ENCODE measurements around the gene MOBP. TPM values are rescaled to one million over a fixed set of nuclear protein-coding genes. Genes with fewer than 3 reads are reported as not detected.

The MOBP gene
- total and polyA plus RNA-seq, 9 of the 15 experiments (the other 6 are each of a cell fraction or from before 2014, with no cell fraction given) = 0.09 to 0.33 (median 0.11) TPM; not detected in 4

- no peaks in the 10 kb centered on the region for H3K4me1 ChIP-seq (replicated peaks in 1 of 2; ENCODE audit: control insufficient read depth in 2 of 2, insufficient read depth in 2 of 2, low read length in 2 of 2)
- ATAC-seq = no peak
- H4K20me1 ChIP-seq (replicated peaks; ENCODE audit: control insufficient read depth, insufficient read depth, low read length) = no peaks in the 10 kb centered on the region
- H3K79me2 ChIP-seq (ENCODE audit: control insufficient read depth, insufficient read depth, low read length) = no peaks in the 10 kb centered on the region
- POLR2A ChIA-PET = interaction anchor here (1.0 kb wide), 1 partner anchor 14 kb away, joined by 4 read pairs; no protein-coding TSS in a partner anchor
- no peak for FAIRE-seq
- no peak overlapping the region for H3K9ac ChIP-seq (ENCODE audit: insufficient read depth in 1 of 2, low read depth in 2 of 2, low read length in 2 of 2)
- intact Hi-C loops (cut with micrococcal nuclease) (no loop called here), in situ Hi-C loops (cut with MboI) (no loop called here)
- H3K4me3 ChIP-seq = no peak overlapping the region
- no peaks in the 10 kb centered on the region for H3K9me1 ChIP-seq (ENCODE audit: control insufficient read depth, insufficient read depth, low read length)
- H2AFZ ChIP-seq (ENCODE audit: low read depth, low read length) = no peak overlapping the region
- CTCF ChIA-PET (ENCODE audit: low intra/inter-chr PET ratio) = no interaction called here
- TF ChIP-seq KLF16 (IDR thresholded peaks at IDR 0.05) (no peak), ZBTB12 (CRISPR knock-in tag; IDR thresholded peaks at IDR 0.05) (no peak), ZNF316 (IDR thresholded peaks at IDR 0.05) (no peak), IRF2 (CRISPR knock-in tag; IDR thresholded peaks at IDR 0.05) (no peak), FOSL1 (tag; conservative IDR thresholded peaks at IDR 0.05) (no peak), MAFK (IDR thresholded peaks at IDR 0.05; ENCODE audit: low read length) (no peak), E2F8 (IDR thresholded peaks at IDR 0.05; ENCODE audit: low read depth, partially characterized antibody) (no peak), ZNF311 (CRISPR knock-in tag; IDR thresholded peaks at IDR 0.05) (no peak), E2F1 (CRISPR knock-in tag; IDR thresholded peaks at IDR 0.05) (no peak), TAL1 (IDR thresholded peaks at IDR 0.05) (no peak), ZNF79 (CRISPR knock-in tag; IDR thresholded peaks at IDR 0.05; ENCODE audit: low read depth) (no peak), ZBTB26 (CRISPR knock-in tag; IDR thresholded peaks at IDR 0.05) (no peak), TEAD2 (tag; IDR thresholded peaks at IDR 0.05) (no peak)
- H3K9me3 ChIP-seq (replicated peaks; ENCODE audit: control insufficient read depth, insufficient read depth, low read depth, low read length) = no peaks in the 10 kb centered on the region
- no peak overlapping the region for H3K27ac ChIP-seq (ENCODE audit: extremely low read depth, low read depth, low read length)
- no TSS peak for BruUV-seq (replicated peaks)
- H3K27me3 ChIP-seq (ENCODE audit: control insufficient read depth in 2 of 2, insufficient read depth in 2 of 2, low read length in 2 of 2) = peaks cover 2 to 12% of the 10 kb centered on the region in 2 experiments; a peak in 2 of 5 replicates
- no peak for DNase-seq (ENCODE audit: extremely low read depth in 1 of 4, low spot score in 3 of 4)
- WGBS (ENCODE audit: insufficient coverage, low coverage, missing lambda C conversion rate) = 0% methylated on average over 4 of the region's 4 CpGs
- H3K4me2 ChIP-seq (ENCODE audit: insufficient read depth, low read length) = no peak overlapping the region
- no peaks in the 10 kb centered on the region for H3K36me3 ChIP-seq (ENCODE audit: control insufficient read depth, insufficient read depth, low read length)
Measured at GRCh38 chr3:39473452-39474125, 6.1 kb downstream of the MOBP start.

Data from K562 (cell line).